DND-41 (cell line): Measurements from ENCODE around the gene ABHD15.

Source experiments
- CTCF ChIP-seq: IDR thresholded peaks from 2 replicates; pipeline ENCODE4 v1.5.1; 2012; ENCODE audit warnings: borderline replicate concordance, low read length, moderate library complexity, mild to moderate bottlenecking; ENCODE audit not compliant: poor library complexity, severe bottlenecking; ENCODE audit errors: extremely low read depth
- EZH2 ChIP-seq: IDR thresholded peaks from 3 replicates; pipeline ENCODE4 v1.6.1; 2012; ENCODE audit warnings: borderline replicate concordance, low read depth, mild to moderate bottlenecking, moderate library complexity, low read length, inconsistent platforms; ENCODE audit not compliant: severe bottlenecking

- no peak for TF ChIP-seq CTCF
- no peak for TF ChIP-seq EZH2
Observed at GRCh38 chr17:29563816-29564215, 3.0 kb downstream of the ABHD15 start.
